HG03571 (cell line): Measurements from ENCODE around the gene TVP23A.

Source experiments
- ATAC-seq: cut with Tn5 transposase; IDR thresholded peaks from one replicate; pipeline ENCODE4 v1.9.1; 2021; ENCODE audit not compliant: unreplicated experiment

The TVP23A gene

DNA sequence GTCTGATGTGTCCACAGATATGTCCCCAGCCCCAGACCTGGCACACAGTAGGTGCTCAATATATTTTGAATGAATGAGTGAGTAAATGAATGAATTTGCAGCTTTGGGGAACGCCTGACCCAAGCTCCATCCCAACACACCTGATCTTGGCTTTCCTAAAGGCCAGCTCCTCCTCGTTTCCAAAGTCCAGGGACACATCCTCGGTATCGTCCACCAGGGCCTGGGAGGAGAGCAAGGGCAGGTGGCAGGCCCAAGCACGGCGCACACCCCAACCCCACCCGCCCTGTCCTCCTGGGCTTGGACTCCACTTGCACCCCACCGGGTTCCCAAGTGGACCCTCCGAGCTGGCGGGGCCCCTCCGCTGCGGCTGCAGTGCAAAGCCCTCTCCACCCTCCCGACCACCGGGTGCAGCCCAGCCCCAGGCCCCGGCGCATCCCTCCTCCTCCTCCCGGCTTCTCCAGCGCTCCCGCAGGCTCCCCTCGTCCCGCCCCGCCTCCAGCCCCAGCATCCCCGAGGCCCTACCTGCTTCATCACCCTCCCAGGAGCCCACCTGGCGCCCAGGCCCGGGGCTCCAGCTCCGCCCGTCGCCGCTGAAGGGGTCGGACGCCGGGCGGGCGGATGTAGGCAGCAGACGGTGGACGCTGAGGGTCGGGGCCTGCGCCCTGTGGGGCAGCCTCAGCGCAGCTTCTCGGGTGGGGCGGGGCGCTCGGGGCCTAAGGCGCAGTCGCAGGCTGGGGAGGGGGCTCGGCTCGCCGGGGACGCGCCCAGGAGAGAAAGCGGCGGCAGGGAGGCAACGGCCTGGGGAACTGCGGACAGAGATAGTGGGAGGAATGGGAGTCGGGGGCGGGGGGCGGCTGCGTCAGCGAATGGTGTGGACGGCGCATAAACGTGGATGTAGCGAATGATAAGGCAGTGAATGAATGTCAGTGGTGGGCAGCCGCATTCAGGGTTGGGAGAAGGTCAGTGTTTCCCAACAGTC is at the start of gene TVP23A:
TVP23A (minus strand) TSS at position 832 of the 979 bp plus-strand sequence; CDS start at position 531, 301 bp downstream.
- ATAC-seq: no peak

DNA sequence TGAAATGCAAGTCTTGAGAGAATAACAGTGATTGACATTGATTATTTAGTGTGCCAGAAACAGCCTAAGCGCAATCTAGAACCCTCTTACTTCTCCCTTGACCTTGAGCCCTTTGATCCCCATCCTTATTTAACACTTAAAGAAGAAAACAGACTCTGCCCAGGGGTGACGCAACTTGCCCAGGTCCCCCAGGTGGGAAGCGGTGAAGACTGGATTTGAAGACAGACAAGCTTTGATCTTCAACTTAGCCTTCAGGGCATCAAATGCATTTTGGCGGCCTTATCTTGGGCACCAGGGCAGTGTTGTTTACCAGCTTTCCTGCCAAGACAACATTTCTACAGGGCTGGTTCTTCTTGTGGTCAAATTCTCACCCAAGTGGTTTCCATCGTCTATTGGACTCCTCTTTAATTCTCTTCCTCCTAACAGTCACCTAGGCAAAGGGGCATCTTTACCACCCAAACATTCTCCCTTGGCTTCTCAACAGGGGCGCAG is 49.6 kb upstream of the TVP23A start:
- no peak for ATAC-seq

DNA sequence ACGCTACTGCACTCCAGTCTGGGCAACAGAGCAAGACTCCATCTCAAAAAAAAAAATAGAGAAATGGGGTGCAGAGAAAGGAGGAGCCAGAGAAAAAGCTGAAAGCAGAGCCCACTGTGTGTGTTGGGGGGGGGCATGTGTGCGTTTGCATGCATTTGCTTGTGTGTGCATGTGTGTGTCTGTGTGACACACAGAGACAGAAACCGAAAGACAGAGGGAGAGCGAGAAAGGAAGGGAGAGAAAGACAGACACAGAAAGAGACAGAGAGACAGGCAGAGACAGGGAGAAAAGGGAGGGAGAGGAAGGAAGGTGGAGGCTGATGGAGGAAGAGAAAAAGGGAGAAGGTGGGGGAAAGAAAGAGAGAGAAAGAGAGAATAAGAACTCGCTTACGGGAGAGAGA is 48.6 kb upstream of the TVP23A start:
- ATAC-seq: no peak

DNA sequence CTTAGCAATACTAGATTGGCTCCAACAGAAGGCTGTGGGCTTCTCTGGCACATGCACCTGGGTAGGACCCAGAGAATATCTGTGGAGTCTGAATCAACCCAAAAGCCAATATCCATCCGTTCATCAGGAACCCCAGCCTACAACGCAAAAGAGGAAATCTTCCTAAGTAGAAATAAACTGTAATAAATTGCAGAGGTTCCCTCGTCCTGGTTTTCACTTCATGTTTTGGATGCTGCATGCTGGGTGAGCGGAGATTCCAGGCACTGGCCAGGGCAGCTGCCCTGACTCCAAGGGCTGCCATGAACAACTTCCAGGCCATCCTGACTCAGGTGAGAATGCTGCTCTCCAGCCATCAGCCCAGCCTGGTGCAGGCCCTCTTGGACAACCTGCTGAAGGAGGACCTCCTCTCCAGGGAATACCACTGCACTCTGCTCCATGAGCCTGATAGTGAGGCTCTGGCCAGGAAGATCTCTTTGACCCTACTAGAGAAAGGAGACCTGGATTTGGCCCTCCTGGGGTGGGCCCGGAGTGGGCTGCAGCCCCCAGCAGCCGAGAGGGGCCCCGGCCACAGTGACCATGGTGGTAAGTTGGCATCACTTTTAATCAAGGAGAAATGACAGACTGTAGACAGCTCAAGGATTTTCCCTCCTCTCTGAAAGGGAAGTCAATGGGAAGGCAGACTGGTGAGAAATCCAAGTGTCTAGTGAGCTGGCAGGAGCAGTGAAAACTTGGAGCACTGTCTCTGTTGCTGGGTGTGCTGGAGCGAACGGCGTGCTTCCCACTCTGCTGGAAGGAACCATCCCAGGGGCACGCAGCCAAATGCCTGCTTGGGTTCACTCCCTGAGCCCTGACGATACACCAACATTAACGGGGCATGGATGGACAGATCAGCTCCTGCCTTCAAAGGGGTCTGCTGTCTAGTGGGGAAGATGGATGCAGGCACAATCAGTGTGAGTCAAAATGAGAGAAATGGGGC is 47.7 kb upstream of the TVP23A start:
- no peak for ATAC-seq

DNA sequence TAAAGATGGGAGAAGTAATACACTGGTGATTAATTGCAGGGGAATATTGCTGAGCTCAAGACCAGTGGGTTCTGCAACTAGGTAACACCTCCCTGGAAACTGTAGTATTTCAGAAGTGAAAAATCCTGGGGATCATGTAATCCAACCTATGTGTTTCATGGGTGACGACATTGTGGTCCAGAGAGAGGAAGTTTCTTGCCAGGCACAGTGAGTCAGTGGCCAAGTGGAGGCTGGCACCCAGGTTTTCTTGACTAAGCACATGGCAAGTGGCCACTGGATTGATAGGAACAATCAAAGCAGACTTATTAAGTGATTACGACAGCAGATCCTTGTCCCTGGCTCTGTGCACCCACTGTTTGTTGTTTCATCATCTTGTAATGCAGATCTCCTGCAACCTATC is 43.8 kb upstream of the TVP23A start:
- no peak for ATAC-seq

DNA sequence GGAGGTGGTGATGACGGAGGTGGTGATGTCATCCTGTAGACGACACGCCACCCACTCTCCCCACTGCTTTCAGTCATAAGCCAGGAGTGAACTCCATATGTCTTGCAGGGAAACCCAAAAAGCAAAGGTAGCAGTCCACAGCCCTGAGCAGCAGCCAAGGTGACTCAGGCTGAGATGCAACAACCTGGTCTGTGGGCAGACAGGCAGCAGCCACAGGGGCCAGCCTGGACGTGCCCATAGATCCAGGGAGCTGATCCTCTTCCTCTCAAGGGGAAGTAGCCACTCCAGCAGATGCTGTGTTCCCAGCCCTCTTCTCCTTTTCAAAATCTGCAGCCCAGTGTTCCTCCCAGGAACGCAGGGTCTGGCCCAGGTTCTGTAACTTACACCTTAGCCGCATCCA is 41.1 kb upstream of the TVP23A start:
- ATAC-seq: no peak

DNA sequence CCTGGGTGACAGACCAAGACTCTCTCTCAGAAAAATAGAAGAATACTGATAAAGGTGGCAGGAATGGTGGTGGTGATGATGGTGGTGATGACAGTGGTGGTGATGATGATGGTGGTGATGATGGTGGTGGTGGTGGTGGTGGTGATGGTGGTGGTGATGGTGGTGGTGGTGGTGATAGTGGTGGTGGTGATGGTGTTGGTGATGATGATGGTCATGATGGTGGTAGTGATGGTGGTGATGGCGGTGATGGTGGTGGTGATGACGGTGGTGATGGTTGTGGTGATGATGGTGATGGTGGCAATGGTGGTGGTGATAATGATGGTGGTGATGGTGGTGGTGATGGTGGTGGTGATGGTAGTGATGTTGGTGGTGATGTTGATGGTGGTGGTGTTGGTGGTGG is 40.4 kb upstream of the TVP23A start:
- ATAC-seq: no peak

DNA sequence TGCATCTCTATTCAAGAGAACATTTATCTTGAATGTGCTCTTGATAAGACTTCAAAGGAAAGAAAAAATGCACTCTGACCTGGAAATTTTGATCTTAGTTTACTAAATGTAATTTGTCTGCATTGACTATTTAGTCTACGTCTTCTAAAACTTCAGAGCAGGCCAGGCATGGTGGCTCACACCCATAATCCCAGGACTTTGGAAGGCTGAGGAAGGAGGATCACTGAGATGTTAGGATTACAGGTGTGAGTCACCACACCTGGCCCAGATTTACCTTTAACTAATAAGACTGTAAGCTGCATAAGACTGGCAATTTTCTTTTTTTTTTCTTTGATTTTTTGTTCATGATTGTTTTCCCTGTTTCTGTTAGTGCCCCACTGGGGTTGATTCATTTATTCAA is 39.6 kb upstream of the TVP23A start:
- no peak for ATAC-seq

DNA sequence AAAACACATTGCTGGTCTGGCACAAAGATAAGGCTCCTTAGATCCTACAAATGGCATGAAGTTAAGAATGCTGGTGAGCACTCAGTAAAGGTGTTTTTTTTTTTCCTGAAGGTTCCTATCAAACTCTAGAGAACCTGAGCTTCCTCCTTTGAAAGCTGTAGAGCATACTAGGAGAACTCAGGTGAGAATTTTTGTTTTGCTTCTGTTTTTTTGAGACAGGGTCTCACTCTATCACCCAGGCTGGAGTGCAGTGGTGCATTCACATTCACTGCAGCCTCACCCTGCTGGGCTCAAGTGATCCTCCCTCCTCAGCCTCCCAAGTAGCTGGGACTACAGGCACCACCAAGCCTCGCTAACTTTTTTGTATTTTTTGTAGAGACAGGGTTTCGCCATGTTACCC is 37.4 kb upstream of the TVP23A start:
- ATAC-seq: no peak

DNA sequence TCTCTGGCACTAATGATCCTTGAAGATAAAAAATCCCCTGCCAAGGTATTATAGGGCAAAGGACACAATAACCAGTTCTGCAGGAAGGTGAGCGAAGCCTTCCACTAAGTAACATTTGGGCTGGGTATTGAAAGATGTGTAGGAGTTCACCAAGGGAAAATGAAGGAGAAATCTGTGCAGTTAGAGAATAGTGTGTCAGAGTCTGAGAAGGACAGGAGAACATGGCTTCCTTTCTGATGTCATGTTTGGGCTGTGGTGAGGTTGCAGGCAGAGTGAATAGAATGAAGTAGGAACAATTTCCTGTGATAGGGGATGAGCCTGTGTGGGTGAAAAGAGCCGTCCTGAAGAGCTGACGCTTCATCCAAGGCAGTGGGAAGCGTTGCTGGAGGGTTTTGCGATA is 34.4 kb upstream of the TVP23A start:
- ATAC-seq: no peak

DNA sequence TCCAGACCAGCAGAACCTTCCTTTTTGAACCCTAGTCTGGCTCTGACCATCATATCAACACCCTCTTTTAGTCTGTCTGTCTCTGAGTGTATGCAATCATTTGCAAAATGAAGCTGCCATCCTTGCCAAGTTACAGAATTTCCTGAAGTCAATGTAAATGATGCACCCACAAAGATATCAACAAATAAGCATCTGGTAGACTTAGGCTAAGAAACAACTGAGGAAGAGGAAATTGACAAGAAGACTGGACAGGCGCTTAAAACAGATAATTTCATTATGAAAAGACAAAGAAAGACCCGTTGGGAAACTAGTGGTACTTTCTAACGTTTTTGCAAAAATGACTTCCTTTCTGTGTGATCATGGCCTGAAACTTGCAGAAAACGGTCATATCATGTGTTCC is 33.7 kb upstream of the TVP23A start:
- no peak for ATAC-seq

DNA sequence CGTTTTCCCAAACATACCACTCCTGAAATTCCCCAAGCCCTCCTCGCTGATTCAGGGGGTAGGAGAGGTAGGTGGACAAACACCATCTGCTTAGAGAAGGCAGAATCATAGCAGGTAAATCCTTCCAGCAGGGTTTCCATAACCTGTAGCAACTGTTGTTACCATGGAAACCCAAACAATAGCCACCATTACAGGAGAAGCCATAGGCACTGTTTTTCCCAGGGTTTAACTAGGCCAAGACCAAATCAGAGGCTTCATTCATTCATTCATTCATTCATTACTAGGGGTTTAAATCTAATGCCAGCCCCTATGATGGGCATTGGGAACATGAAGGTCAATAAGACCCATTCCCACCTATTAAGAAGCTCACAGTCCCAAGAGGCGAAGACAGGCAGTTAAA is 32.9 kb upstream of the TVP23A start:
- ATAC-seq: no peak

DNA sequence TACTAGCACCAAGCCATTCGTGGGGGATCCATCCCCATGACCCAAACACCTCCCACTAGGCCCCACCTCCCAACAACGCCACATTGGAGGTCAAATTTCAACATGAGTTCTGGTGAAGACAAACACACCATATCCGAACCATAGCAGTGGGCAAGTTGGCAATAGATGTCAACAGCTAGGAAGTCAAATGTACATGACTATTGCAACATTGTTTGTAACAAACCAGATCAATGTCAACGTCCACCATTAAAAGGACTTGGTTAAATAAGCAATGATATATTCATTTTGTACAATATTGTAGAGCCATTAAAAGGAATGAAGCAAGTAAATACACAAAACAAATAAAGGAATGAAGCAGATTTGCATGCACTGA is 31.9 kb upstream of the TVP23A start:
- ATAC-seq: no peak

DNA sequence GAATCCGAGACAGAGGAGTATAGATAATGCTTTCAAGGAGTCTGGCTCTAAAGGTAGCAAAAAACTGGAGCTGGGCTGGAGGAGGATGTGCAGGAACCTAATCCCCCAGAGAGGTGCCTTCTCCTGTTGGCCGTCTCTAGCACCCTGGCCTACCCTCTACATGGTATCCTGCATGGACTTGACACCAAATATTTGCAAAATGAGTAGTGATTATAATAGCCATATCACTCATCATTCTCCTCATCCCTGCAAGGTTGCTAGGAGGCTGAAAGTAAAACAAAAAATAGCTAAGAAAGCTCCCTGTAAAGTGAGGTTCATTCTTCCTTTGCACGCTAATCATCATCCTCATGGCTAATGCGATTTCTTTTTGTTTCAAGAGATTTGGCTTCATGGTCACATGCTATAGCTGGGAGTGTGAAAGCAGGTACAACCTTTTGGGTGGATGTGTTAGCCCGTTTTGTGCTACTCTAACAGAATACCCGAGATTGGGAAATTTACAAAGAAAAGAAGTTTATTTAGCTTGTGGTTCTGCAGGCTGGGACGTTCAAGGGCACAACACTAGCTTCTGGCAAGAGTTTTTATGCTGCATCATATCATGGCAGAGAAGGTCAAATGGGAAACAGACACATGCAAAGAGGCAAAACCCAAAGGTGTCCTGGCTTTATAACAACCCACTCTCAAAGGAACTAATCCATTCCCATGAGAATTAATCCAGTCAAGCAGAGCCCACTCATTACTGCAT is 31.3 kb upstream of the TVP23A start:
- no peak for ATAC-seq

DNA sequence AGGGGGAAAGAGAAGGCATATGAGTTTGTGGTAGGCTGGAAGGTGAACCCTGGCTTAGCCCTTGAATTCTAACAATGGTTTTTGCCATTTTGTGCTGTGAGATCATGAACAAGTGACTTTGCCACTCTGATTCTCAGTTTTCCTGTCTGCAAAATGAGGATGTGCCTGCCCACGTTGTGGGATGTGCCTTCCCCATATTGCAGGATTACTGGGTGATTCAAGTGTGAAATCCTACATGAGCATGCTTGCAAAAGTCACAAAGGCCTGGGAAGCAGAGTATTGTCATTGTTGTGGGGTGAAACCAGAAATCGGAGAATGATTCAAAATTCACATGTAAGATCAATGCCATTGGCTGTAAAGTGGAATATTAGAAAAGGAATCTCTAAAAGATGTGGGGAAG is 28.6 kb upstream of the TVP23A start:
- ATAC-seq: no peak

DNA sequence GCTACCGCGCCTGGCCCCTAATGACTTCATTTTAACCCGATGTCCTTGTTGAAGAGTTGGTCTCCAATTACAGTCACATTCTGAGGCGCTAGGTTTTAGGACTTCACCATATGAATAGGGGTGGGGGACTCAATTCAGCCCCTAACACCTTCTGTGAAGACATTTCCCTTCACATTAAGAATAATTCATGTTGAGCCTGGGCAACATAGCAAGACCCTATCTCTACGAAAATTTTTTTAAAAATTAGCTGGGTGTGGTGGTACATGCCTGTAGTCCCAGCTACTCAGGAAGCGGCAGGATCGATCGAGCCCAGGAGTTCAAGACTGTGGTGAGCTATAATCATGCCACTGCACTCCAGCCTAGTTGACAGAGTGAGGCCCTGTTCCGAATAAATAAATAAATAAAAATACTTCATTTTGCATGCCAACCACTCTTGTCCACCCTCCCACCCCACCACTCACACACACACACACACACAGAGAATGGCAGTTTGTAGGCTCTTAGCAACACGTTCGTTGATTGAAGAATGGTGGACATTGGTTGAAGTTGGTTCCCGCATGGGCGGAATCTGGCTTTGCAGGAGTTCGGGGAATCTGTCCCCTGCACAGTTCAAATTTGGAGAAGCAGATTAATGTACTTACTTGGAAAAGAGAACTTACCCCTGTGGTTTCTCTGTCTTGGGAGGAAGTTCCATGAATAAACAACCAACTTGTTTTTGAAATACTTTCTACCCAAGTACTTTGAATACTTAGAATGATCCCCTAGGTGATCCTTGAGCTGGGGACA is 27.8 kb upstream of the TVP23A start:
- ATAC-seq: no peak

DNA sequence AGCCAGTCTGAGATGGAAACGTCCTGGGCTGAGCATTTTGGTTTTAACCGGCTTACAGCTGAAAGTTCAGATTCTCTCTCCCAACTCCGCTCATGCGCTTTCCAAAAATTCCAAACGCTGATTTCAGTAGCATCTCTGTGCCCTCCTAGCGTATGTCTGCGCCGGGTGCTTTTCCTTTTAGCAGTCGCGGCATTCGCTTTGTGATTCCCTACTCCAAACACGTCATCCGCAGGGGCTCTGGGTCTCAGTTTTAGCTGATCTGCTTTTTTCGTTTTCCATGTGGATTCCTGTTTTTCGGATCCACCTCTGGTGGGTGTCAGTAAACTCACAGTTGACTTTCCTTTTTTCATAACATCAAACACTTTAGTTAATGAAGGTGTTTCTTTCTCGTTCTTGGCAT is 22.1 kb upstream of the TVP23A start:
- ATAC-seq: no peak

DNA sequence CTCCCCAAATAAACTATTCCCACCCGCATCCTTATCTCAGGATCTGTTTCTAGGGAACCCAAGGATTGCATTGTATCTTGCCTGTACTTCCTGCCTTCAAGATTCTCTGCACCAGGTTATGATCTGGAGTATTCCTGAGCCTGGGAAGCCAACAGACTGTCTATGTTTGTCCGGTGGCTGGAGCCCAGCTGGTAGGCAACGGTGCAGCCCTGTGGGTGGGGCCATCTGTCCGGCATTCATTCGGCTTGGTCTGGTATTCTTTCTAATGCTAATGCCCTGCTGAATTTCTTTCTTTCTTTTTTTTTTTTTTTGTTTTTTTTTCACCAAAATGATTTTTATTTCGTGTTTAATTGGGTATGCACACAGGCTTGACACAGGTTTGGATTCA is 20.7 kb upstream of the TVP23A start:
- ATAC-seq: no peak

DNA sequence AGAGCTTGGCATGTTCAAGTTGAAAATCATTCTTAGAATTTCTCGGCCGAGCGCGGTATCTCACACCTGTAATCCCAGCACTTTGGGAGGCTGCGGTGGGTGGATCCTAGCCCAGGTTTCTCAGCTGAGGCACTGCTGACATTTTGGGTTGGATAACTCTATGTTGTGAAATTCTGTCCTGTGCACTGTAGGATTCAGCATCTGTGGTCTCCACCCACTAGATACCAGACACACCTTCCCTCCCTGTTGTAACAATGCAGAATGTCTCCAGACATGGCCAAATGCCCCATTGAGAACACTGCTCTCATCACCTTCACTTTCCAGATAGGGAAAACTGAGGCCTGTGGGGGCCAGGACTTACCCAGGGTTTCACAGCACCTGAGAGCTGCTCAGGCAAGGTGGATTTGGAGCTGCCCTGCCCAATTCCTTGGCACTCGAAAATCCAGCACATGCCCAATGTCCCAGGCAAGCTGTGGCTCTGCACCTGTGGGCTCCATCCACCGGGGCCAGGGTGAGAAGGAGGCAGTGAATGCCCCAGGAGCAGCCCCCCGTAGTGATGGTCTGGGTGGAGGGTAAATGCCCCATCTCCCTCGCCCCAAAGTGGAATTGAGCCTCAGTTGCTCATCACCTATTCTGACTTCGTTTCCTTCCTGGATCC is 20.2 kb upstream of the TVP23A start:
- no peak for ATAC-seq
